Measurements from ENCODE around the gene ATRNL1.

The ATRNL1 gene

DNA sequence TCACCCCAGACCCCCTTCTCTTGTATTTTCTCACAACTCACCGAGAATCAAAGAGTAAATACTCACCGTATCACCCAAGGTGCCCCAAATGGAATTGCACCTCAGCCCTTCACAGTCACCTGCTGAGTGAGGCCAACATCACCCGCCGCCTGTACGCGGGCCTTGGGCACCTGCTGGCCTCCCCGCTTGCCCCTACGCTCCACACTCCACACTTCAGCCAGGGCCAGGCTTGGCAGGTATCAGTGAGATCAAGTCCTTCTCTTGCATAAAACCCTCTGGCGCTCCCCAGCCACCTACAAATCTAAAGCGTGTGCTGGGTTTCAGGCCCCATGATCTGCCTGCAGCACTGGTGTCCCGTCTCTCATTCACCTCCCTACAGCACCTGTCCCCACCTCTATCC lies 879.3 kb downstream of the ATRNL1 start:
- DNase-seq (ENCODE audit: extremely low read depth in 1 of 2, low read depth in 1 of 2): no peak

DNA sequence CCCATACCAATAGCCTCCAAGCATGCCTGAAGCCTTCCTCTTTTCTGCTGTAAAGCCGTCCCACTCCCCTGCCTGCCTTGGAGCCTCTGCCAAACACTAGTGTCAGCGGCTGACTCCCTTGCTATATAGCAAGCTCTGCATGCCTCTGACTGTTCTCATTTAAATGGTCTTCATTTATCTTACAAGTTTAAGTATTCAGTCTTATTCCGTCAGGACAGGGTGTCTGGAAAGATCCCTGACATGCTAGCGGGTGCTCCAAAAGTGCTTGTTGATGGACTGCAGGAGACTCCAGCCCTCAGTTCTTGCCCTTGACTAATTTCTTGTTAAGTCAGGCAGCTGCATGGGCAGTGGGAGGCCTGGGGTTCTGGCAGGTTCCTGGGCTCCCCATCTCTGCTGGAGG lies 881.2 kb downstream of the ATRNL1 start:
- DNase-seq (ENCODE audit: extremely low read depth in 1 of 2, low read depth in 1 of 2): no peak

DNA sequence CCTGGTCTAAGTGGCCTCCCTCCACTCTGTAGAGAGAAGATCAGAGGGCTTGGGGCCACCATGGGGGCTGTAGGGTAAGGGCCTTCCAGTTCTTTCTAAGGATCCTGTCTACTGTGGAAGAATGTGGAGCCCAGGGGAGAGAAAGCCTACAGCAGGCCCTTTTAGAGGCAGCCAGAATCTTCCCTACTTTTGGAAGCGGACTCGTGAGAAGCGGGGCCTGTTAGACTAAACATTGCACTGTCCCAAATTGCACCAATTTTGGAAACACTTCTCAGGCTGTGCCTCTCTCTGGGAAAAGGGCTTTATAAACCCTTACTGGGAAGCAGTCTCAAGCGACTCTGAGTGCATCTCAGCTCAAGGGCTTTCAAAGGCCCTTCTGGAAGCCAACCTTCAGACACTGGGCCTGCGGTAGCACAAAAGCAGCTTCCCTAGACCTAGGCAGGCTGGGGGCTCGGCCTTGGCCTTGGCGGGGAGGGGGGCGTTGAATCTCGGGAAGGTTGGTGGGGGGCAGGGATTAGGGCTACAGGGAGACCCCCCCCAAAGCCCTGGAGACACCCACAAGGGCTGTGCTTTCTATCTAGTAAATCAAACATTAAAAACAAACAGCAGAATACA lies 881.8 kb downstream of the ATRNL1 start:
- no peak for DNase-seq (ENCODE audit: extremely low read depth in 1 of 2, low read depth in 1 of 2)

DNA sequence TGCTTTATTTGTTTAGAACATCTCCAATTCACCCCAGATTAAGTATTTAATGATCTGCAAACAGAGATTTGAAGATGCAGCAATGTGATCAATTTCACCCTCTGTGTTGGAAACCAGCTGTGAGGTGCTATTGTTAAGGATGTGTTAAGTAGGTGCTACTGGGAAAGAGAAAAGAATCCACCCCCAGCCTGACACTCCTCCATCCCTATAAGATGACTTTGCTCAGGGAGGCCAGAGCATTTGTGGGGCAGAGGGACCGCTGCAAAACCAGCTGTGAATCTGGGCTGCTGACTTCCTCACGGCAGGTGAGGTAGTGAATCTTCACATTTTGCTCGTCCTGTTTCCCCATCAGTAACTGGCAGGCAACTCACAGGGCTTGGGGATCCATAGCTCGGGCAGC lies 882.3 kb downstream of the ATRNL1 start:
- DNase-seq (ENCODE audit: extremely low read depth in 1 of 2, low read depth in 1 of 2): no peak

DNA sequence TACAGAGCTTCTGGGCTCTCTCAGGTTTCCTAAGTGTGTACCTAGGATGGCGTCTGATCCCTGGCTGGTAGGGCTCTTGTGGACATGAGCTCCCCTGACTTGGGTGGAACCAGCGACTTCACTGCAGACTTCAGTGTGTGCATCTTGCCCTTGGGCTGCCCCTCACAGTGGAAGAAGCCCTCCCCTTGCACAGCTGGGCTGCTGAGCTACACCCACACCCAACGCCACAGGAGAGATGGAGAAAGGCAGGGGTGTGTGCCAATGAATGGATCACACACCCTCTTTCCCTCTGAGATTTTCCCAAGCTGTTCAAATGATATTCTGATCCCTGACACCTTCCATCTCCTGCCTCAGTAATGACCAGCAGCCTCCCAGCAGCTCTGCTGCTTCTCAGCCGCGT lies 883.2 kb downstream of the ATRNL1 start:
- DNase-seq (ENCODE audit: extremely low read depth in 1 of 2, low read depth in 1 of 2): no peak

DNA sequence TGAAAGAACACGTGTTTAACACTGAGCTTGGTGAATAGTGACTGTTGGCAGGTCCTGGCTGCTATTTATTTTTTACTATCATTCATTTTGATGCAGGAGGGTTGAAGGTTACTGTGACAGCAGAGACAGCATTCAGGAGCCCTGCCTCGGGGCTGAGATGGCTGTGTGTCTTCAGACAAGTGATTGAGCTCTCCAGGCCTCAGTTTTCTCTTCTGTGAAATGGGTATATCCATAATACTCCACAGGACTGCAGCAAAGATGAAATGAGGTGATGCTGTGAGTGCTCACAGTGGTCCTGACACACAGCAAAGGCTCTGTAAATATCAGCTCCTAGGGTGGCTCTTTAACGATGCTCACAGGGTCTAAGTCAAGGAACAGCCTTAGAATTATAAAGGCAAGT lies 884.7 kb downstream of the ATRNL1 start:
- no peak for DNase-seq (ENCODE audit: extremely low read depth in 1 of 2, low read depth in 1 of 2)

DNA sequence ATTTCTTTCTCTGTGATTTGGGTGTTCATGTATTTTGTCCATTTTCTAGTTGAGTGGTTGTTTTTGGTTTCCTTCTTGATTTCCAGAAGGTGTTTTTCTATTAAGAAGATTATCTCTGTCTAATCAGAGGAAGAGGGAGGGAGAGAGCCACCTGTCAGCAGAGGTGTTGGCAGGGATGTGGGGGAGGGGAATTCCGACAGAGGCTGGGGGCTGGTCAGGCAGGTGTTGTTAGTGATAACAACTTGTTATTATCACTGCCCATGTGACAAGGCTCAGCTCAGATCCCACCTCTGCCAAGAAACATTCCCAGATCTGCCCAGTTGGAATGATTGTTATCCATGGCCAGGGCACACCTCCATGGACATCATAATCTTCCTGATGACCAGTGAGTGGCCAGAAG lies 886.4 kb downstream of the ATRNL1 start:
- DNase-seq (ENCODE audit: extremely low read depth in 1 of 2, low read depth in 1 of 2): no peak

DNA sequence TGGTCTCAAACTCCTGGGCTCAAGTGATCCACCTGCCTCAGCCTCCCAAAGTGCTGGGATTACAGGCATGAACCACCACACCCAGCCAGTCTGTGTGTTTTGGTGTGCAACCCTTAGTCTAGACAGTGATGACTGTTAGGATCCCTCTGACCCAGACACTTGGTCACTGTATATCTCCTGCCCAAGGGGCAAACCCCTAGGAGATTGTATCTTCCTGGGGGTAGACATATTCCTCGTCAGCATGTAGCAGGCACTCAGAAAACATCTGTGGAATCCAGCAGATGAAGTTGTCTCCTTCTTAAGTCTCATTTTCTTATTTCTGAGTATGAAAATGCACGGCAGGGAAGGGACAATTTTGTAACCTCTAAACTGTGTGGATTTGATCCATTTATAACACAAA lies 887.3 kb downstream of the ATRNL1 start:
- DNase-seq (ENCODE audit: extremely low read depth in 1 of 2, low read depth in 1 of 2): no peak

DNA sequence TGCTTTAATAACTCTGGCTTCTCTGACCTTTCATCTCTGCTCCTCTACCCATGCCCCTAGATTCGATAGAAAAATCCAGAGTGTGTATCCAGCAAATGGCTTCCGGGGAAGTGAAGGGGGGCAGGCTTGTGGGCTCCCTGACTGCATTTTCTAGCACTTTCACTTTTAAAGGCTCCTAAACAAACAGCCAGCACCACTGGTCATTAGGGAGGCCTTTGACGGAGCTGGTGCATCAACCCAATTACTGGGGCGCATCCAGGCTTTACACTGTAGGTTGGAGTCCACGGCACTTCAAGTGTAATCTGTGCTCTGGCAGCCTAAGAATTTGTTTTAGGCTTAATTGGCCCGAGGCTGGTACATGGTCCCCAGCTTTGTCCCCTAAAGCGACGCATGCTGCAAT lies 887.9 kb downstream of the ATRNL1 start:
- no peak for DNase-seq (ENCODE audit: extremely low read depth in 1 of 2, low read depth in 1 of 2)

DNA sequence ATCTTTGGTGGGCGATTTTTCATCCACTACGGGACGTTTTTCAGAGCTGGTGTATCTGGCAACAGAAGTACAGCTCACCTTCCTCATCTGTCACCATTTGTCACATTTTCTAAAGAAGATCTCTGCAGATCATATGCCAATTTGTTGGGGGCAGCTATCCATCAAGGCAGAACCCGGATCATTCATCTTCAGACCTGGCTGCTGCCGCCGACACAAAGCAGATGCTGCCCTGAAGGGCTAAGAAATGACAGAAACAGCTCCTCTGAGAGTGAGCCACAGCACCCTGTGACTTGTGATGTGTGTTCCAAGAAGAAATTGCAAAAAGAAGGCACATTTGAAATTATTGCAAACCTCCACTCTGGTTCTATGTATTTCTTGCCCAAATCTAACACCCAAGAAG lies 888.9 kb downstream of the ATRNL1 start:
- DNase-seq (ENCODE audit: extremely low read depth in 1 of 2, low read depth in 1 of 2): no peak

DNA sequence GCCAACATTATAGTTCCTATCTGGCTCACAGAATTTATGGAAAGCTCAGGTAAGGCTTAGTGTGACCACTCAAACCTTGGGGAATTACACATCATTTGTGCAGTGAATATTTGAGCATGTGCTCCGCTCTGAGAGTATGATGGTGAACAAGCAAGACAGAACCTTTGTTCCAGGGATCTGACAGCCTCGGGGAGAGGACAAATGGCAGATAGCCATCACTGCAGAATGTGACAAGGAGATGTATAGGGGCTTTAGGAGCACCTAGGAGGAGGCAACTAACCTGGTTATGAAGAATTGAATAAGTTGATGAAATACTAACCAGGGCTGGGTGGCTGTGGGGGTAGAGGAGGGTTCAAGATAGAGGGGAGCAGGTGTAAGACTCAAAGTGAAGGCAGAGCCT lies 889.4 kb downstream of the ATRNL1 start:
- no peak for DNase-seq (ENCODE audit: extremely low read depth in 1 of 2, low read depth in 1 of 2)

DNA sequence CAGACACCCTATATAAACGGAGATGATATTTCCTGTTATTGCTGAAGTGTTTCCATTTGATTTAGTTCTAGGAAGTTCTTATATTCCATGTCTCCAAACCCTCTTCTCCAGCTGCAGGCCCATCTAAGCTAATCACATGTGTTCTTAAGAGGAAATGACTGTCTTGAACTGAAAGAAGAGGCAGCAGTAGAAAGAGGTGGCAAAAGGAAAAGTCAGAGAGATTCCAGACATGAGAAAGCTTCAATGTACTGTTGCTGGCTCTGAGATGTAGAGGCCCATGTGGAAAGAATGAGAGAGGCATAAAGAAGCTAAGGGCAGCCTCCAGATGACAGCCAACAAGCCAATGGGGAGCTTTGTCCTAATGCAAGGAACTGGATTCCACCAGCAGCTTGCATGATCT lies 892.6 kb downstream of the ATRNL1 start:
- DNase-seq (ENCODE audit: extremely low read depth in 1 of 2, low read depth in 1 of 2): no peak

DNA sequence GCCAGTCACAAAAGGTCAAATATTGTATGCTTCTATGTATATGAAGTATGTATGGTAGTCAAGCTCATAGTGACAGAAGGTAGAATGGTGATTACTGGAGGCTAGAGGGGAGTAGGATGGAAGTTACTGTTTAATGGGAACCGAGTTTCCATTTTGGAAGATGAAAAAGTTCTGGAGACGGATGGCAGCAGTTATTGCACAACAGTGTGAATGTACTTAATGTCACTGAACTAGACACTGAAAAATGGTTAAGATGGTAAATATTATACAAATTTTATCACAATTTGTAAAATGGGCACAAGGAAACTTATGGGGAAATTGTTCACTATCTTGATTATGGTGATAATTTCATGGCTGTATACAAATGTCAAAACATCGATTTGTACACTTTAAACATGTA lies 895.2 kb downstream of the ATRNL1 start:
- no peak for DNase-seq (ENCODE audit: extremely low read depth in 1 of 2, low read depth in 1 of 2)

DNA sequence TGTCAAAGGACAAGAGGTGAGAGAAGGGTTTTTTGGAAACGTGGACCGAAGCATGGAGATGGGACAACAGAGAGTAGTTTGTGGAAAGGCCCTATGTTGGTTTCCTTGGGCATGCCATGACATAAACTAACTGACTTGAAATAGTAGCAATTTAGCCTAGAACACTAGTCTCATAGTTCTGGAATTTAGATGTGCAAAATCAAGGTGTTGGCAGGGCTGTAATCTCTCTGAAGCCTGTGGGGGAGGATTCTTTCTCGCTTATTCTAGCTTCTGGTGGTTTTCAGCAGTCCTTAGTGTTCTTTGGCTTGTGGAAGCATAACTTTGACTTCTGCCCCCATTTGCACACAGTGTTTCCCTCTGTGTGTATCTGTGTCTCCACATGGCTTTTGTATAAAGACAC lies 896.5 kb downstream of the ATRNL1 start:
- no peak for DNase-seq (ENCODE audit: extremely low read depth in 1 of 2, low read depth in 1 of 2)

DNA sequence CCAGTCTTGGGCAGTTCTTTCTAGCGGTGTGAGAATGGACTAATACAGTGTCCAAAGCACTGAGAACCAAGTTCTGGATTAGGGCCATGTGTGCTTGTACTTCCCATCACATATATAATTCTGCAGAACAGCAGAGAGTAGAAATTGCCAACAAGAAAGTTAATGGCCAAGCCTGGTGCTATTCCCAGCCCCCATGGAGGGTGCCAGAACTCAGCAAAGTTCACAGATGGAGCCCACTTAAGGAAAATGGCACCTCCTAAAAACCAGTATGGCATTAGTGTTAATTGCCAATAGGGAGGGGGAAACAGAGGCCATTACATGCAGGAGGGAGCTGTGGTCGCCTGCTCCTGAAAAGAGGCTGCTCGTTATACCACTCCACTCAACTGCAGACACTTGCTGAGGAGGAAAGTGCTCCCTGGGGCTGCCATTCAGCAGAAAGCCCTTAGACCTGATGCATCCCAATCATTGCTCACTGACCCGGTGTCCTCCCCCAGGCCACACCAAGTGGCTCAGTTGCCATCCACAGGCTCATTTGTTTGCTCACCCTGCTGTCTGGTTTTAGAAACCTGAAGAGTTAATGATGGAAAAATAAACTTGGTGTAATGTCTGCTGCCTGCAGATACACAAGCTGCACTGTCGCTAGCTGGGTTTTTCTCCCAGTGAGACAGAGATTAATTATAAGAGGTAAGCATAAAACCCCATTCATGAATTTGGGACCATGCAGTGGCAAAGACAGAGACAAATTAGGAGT lies 899.2 kb downstream of the ATRNL1 start:
- no peak for DNase-seq (ENCODE audit: extremely low read depth in 1 of 2, low read depth in 1 of 2)

DNA sequence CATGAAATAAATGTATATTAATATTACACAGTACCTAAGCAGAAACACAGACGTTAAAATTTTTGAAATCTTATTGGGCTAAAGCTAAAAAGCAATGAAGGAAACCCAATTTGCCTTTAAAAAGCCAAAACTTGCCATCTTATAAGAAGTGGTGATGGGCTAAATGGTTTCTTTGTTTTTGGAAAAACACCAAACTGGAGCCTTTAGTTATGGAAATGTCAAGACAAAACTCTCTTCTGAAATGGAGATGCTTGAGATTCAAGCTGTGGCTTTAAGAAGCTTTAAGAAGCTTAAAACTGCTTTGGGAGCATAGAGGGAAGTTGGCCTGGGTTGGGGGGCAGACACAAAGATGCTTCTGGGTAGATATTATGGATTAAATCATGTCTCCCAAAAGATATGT lies 902.9 kb downstream of the ATRNL1 start:
- no peak for DNase-seq (ENCODE audit: extremely low read depth in 1 of 2, low read depth in 1 of 2)

DNA sequence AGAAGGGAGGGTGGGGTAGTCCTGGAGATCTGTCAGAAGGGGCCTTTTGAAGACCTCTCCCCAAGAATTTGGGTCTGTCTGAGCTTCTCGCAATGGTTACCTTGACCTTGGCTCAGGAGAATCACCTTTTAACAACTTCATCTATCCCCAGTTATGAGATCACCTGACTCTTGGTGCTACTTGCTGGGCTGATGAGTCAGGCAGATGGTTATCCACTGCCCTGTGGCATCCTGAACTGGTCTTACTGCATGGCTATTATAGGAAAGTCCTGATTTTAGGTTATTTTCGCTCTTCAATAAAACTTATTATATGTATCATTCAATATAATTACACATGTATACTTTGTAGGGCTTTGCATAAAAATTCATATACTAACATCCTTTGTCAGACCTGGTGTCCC lies 905.1 kb downstream of the ATRNL1 start:
- no peak for DNase-seq (ENCODE audit: extremely low read depth in 1 of 2, low read depth in 1 of 2)

Data from activated CD8-positive, alpha-beta memory T cell treated with anti-CD3 and anti-CD28 coated beads for 1 hour (primary cell).